Body of pancreas (tissue), 4 donors: ENCODE results near the gene LMBR1.

Experiments
- CTCF ChIP-seq, 7 experiments: fragments of 450-650 bp in 4 of 7; fragments of 200-600 bp in 3 of 7; sonication (generic) in 3 of 7; IDR thresholded peaks; one replicate each; pipeline ENCODE4 v1.5.1; 2016 to 2019; ENCODE audit warnings: antibody characterized with exemption in 7 of 7
- POLR2A ChIP-seq, 3 donors: fragments of 450-650 bp; IDR thresholded peaks; one replicate each; pipeline ENCODE4 v1.6.1; 2016; ENCODE audit warnings: antibody characterized with exemption in 3 of 3, mild to moderate bottlenecking in 2 of 3

DNA sequence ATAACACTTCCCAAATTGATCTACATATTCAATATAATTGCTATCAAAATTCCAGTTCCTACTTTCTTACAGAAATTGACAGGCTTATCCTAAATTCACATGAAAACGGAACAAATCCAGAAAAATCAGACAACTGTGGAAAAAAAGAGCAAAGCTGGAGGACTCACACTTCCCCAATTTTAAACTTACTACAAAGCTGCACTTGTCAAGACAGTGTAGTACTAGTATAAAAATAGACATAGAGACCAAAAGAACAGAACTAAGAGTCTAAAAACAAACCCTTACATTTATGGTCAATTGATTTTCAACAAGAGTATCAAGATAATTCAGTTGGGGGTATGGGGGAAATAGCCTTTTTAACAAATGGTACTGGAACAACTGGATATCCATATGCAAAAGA, 27.5 kb downstream of the LMBR1 start:
- TF ChIP-seq CTCF (IDR thresholded peaks at IDR 0.05) = no peak
- no peak for TF ChIP-seq POLR2A (IDR thresholded peaks at IDR 0.05)
